Adipocyte (in vitro differentiated cells): ENCODE measurements around the gene NUP214.
"Not testable (repeated sequence)": the region's sequence is repeated elsewhere in the genome, so short reads cannot be mapped to it uniquely, and the experiment has no call there.

Experiments used
- DNase-seq: peaks from one replicate; pipeline ENCODE4 v3.0.0-alpha.2; 2015; ENCODE audit warnings: low read depth
- H3K27me3 ChIP-seq: replicated peaks from 2 replicates; pipeline ENCODE4 v1.7.0; 2013; ENCODE audit warnings: mild to moderate bottlenecking, low read length, moderate library complexity; ENCODE audit not compliant: control insufficient read depth, insufficient read depth
- H3K36me3 ChIP-seq: 2 replicates; pipeline ENCODE4 v1.7.0; 2013; ENCODE audit warnings: low read length, mild to moderate bottlenecking, moderate library complexity; ENCODE audit not compliant: control insufficient read depth, insufficient read depth, severe bottlenecking
- H3K4me1 ChIP-seq: 2 replicates; pipeline ENCODE4 v1.7.0; 2013; ENCODE audit warnings: mild to moderate bottlenecking, low read length, moderate library complexity; ENCODE audit not compliant: control insufficient read depth, insufficient read depth
- H3K4me3 ChIP-seq: 2 replicates; pipeline ENCODE4 v1.7.0; 2013; ENCODE audit warnings: mild to moderate bottlenecking, low read length, moderate library complexity
- H3K9ac ChIP-seq: 2 replicates; pipeline ENCODE4 v1.7.0; 2013; ENCODE audit warnings: mild to moderate bottlenecking, low read length, moderate library complexity
- H3K9me3 ChIP-seq: 2 replicates; pipeline ENCODE4 v1.7.0; 2013; ENCODE audit warnings: mild to moderate bottlenecking, low read length, moderate library complexity; ENCODE audit not compliant: control insufficient read depth

The NUP214 gene

DNA sequence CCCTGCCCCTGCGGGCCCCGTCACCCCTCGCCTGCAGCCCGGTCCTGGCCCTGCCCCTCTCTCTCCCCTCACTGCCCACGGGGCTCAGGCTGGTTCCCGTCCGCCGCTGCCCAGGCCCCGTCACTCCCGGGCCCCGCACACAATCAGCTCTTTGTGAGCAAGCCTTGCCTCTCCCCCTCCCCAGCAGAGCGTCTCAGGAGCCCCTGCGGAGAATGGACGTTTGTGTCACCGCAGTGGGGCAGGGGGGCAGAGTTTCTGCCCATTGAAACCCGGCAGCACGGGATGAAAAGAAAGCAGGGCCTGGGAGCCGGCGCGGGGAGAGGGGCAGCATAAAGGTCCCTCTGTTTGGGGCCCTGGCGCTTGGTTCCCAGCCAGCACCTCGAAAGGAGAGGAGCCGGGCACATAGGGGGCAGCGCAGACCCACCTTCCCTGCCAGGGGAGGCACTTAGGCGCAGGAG is 13.5 kb upstream of the NUP214 start:
- H3K36me3 ChIP-seq, result no peaks in the 10 kb centered on the region
- no peaks in the 10 kb centered on the region for H3K4me1 ChIP-seq
- H3K27me3 ChIP-seq, result peaks cover 24% of the 10 kb centered on the region
- DNase-seq, result no peak
- H3K9me3 ChIP-seq, result no peaks in the 10 kb centered on the region
- H3K9ac ChIP-seq, result no peak overlapping the region
- H3K4me3 ChIP-seq, result no peak overlapping the region

DNA sequence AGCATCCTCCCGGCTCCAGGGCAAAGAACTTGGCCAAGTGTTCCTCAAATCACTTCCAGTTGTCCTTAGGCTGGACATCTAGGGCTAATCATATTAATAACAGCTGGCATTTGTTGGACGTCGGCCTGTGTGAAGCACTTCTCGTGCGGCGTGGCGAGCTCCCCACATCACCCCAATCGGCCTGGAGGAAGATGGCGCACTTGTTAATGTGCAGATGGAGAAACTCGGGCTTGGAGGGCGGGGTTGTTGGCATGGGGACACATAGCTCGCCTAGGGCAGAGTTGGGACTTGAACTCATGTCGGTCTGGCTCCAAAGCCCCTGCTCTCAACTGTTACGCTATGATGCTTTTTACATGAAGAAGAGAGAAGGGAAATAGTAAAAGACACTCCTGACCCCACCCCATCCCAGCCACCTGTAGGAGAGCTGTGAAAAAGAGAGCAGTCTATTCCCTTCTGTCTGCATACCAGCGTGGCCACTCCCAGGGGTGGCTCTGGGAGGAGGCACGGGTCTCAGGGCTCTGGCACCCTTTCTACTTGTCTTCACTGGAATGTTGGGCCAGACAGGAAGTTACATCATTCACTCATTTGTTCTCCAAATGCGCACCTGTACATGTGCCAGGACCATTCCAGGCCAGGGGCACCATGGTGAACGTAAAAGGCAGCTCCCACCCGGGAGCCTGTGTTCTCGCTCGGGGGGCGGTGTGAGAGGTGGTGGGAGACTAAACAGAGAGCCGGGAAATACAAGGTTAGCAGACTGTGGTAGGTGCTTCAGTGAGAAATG is 12.8 kb upstream of the NUP214 start:
- no peak for DNase-seq
- Histone ChIP-seq H3K9ac (no peak overlapping the region), H3K4me1 (no peaks in the 10 kb centered on the region), H3K27me3 (peaks cover 26% of the 10 kb centered on the region), H3K4me3 (no peak overlapping the region), H3K9me3 (no peaks in the 10 kb centered on the region), H3K36me3 (no peaks in the 10 kb centered on the region)

DNA sequence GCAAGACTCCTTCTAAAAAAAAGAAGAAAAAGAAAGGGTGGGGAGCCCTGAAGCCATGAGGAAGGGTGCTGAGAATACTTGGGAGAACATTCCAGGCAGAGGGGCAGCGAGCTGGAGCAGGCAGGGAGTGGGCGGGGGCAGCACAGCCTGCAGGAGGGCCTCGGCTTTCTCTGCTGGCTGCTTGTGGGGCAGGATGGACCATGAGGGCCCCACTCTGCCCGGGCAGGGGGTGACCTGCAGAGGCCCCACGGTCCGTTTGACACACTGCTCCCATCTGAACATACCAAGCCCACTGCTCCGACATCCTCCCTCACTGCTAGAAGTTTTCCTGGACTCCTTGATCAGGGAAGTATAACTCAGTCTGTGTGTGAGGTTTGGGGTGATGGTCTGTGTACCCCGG is 11.7 kb upstream of the NUP214 start:
- peaks cover 25% of the 10 kb centered on the region for H3K27me3 ChIP-seq
- H3K4me3 ChIP-seq, result no peak overlapping the region
- H3K9ac ChIP-seq, result no peak overlapping the region
- H3K9me3 ChIP-seq, result no peaks in the 10 kb centered on the region
- H3K36me3 ChIP-seq, result no peaks in the 10 kb centered on the region
- no peaks in the 10 kb centered on the region for H3K4me1 ChIP-seq
- DNase-seq, result no peak

DNA sequence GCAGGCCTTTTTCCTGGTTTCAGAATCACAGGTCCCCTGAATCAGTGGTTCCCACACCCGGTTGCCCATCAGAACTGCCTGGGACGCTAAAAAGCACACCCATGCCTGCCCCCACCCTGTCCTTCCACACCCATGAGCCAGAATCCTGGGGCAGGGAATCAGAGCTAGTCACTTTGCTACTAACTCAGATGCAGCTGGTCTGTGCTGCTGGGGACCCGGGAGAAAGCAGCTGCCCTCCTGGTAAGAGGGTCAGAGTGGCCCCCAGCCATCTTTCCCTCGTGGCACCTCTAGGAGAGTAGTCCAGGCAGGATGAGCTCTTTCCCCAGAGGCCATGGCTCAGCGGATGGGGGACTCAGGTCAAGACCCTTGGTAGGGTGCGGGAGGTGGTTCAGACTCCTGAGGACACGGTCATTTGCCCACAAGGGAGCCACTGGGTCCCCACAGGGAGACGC is 11.3 kb upstream of the NUP214 start:
- Histone ChIP-seq H3K9ac (no peak overlapping the region), H3K27me3 (peaks cover 25% of the 10 kb centered on the region), H3K9me3 (no peaks in the 10 kb centered on the region), H3K4me1 (no peaks in the 10 kb centered on the region), H3K4me3 (no peak overlapping the region), H3K36me3 (no peaks in the 10 kb centered on the region)
- no peak for DNase-seq

DNA sequence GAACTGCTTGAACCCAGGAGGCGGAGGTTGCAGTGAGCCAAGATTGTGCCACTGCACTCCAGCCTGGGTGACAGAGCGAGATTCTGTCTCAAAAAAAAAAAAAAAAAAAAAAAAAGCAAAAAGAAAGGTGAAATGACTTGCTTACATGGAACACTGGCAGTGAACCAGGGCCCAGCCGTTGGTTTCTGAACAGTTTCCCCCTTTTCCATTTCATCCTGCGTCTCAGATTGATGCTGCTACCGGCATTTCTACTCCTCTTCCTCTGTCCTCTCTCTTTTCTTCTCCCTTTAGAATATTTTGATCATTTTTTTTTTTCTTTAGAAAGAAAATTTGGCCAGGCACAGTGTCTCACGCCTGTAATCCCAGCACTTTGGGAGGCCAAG is 10.0 kb upstream of the NUP214 start:
- peaks cover 26% of the 10 kb centered on the region for H3K27me3 ChIP-seq
- not testable (repeated sequence) for H3K9me3 ChIP-seq, H3K9ac ChIP-seq, DNase-seq, H3K4me1 ChIP-seq, H3K4me3 ChIP-seq, H3K36me3 ChIP-seq

DNA sequence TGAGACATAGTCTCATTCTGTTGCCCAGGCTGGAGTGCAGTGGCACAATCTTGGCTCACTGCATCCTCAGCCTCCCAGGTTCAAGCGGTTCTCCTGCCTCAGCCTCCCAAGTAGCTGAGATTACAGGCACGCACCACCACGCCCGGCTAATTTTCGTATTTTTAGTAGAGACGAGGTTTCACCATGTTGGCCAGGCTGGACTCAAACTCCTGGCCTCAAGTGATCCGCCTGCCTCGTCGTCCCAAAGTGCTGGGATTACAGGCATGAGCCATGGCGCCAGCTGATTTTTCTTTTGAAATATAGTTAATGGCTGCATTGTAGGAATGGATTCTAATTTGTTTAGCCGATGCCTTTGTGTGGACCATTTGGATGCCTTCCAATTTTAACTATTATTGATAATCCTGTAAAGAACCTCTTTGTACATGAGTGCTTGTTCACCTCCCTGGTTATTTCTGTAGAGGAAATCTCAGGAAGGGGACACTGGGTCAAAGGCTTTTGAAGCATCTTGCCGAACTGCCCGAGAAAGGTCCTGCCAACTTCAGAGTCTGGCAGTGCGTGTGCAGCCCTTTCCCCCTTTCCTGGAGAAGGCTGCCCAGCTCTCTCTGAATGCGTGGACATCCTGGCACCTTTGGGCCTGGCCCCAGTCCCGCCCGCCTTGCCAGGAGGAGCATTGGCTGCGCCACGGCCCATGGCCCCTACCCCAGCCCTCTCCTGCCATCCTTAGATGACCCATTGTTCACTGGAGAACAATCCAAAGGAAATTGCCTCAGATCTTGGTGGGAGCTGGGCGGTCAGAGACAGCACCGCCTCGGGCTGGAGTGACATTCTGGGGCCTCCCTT is 8.9 kb upstream of the NUP214 start:
- H3K36me3 ChIP-seq, result no peaks in the 10 kb centered on the region
- no peak for DNase-seq
- peaks cover 27% of the 10 kb centered on the region for H3K27me3 ChIP-seq
- H3K4me3 ChIP-seq, result no peak overlapping the region
- no peaks in the 10 kb centered on the region for H3K4me1 ChIP-seq
- H3K9ac ChIP-seq, result no peak overlapping the region
- H3K9me3 ChIP-seq, result no peaks in the 10 kb centered on the region

DNA sequence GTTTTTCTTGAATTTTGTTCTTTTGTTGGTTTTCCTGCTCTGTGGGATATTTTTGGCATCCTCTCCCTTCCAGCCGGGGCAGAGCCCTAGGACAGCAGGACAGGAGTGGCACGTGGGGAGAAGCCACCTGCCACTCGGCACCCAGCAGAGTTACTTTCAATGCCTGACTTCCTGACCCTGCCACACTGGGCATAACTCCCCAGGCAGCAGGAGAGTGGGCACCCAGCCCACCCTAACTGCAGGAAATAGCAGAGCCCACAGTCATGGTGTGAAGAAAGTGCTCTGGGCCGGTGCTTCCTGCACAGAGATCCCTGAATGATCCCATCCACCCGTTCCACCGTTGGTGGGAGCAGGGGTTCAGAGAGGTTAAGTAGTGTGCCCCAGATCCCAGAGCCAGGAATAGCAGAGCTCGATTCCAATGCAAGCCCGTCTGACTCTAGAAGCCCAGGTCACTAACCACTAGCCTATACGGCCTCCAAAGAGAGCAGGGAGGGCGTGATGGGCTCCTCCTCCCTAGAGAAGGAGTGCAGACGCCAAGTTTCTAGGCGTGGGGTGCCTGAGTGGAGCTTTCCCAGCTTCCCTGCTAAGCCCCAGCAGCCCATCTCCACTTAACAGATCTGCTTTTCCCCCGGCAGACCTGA is 8.1 kb upstream of the NUP214 start:
- H3K9ac ChIP-seq, result no peak overlapping the region
- DNase-seq, result no peak
- no peak overlapping the region for H3K4me3 ChIP-seq
- H3K27me3 ChIP-seq, result peaks cover 22% of the 10 kb centered on the region
- no peaks in the 10 kb centered on the region for H3K36me3 ChIP-seq
- H3K4me1 ChIP-seq, result no peaks in the 10 kb centered on the region
- H3K9me3 ChIP-seq, result no peaks in the 10 kb centered on the region

DNA sequence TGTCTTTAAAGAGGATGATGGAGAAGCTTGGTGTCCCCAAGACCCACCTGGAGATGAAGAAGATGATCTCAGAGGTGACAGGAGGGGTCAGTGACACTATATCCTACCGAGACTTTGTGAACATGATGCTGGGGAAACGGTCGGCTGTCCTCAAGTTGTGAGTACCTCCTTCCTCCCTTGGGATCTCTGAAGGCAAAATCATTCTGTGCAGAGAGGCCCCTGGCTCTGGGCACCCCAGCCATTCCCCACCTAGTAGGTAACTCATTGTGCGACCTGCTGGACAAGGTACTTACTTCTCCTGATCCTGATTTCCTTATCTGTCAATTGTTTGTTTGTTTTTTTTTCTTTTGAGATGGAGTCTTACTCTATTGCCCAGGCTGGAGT is 7.6 kb upstream of the NUP214 start:
- Histone ChIP-seq H3K4me1 (no peaks in the 10 kb centered on the region), H3K36me3 (no peaks in the 10 kb centered on the region), H3K9ac (no peak overlapping the region), H3K9me3 (no peaks in the 10 kb centered on the region), H3K27me3 (peaks cover 17% of the 10 kb centered on the region), H3K4me3 (no peak overlapping the region)
- no peak for DNase-seq

DNA sequence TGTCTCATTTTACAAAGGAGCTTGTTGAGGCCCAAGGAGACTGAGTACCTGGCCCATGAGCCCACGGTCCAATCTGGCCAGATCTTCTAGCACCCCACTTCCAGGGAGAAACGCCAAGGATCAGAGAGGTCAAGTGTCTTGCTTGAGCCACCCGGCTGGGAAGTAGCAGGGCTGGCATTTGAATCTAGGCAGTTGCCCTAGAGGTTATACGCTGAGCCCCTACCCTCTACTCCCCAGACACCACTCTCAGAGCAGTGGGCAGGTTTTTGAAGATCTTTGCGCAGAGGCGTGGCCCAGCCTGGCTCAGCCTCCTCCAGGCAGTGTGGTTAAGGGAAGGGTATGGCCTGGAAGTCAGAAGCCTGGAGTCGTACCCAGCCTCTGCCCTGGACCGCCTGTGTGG is 5.8 kb upstream of the NUP214 start:
- Histone ChIP-seq H3K4me3 (no peak overlapping the region), H3K36me3 (no peaks in the 10 kb centered on the region), H3K27me3 (peaks cover 15% of the 10 kb centered on the region), H3K9ac (no peak overlapping the region), H3K9me3 (no peaks in the 10 kb centered on the region), H3K4me1 (peaks cover 1% of the 10 kb centered on the region)
- no peak for DNase-seq

DNA sequence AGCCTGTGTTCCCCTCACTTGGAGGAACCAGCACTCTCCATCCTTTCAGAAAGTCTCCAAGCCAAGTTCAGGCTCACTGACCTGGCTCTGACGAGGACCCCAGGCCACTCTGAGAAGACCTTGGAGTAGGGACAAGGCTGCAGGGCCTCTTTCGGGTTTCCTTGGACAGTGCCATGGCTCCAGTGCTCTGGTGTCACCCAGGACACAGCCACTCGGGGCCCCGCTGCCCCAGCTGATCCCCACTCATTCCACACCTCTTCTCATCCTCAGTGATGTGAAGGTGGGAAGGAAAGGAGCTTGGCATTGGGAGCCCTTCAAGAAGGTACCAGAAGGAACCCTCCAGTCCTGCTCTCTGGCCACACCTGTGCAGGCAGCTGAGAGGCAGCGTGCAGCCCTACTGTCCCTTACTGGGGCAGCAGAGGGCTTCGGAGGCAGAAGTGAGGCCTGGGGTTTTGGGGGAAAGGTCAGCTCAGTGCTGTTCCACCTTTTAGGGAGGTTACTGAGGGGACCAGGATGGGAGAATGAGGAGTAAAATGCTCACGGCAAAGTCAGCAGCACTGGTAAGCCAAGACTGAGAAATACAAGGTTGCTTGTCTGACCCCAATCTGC is 4.7 kb upstream of the NUP214 start:
- Histone ChIP-seq H3K9ac (no peak overlapping the region), H3K36me3 (no peaks in the 10 kb centered on the region), H3K4me1 (peaks cover 7% of the 10 kb centered on the region), H3K27me3 (peaks cover 15% of the 10 kb centered on the region), H3K4me3 (no peak overlapping the region), H3K9me3 (no peaks in the 10 kb centered on the region)
- DNase-seq, result no peak

DNA sequence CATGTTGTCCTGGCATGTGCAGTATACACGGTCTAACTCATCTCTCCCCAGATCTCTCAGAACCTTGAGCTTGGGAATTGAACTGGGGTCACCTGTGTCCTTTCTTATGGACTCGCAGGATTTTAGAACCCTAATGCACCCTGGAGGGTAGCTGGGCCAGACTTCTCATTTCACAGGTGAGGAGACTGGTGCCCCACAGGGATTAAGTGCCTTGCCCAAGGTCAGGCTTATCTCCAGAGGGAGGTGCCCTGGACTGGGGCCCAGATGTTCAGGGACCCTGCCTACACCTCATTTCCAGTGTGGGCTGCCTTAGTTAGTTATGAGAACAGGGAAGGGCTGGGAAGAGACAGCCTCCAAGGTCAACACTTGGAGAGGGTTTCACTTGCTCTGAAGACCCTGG is 4.0 kb upstream of the NUP214 start:
- Histone ChIP-seq H3K27me3 (peaks cover 15% of the 10 kb centered on the region), H3K9me3 (no peaks in the 10 kb centered on the region), H3K36me3 (no peaks in the 10 kb centered on the region), H3K4me1 (peaks cover 11% of the 10 kb centered on the region), H3K9ac (no peak overlapping the region), H3K4me3 (no peak overlapping the region)
- no peak for DNase-seq
